Esophagus squamous epithelium (tissue), 4 donors: ENCODE data around the gene DNAJA2.

Experiments used
- POLR2A ChIP-seq, 4 donors: fragments of 450-650 bp; IDR thresholded peaks; one replicate each; pipeline ENCODE4 v1.6.1; 2017; ENCODE audit warnings: antibody characterized with exemption in 4 of 4, mild to moderate bottlenecking in 4 of 4, moderate library complexity in 3 of 4
- TF ChIP-seq, protein P1 (sequence below), 6 experiments: fragments of 450-650 bp in 4 of 6; fragments of 200-600 bp in 2 of 6; sonication (generic) in 2 of 6; IDR thresholded peaks; one replicate each; pipeline ENCODE4 v1.5.1; 2016 to 2019; ENCODE audit warnings: antibody characterized with exemption in 6 of 6, mild to moderate bottlenecking in 4 of 6, moderate library complexity in 4 of 6

DNA sequence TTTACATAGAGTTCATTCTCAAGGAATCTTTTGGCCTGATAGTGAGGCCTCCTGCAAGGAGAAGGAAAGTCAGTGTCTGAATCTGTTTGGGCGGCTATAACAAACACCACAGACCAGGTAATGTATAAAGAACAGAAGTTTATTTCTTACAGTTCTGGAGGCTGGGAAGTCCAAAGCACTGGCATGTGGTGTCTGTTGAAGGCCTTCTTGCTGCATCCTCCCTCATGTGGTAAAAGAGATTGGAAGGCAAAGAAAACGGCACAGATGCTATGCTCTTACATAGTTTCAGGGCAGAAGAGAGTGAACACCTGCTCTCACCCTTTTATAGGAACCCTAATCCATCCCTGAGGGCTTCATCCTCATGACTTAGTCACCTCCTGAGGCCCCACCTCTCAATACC, 31.2 kb upstream of the DNAJA2 start:
- TF ChIP-seq, protein P1, sequence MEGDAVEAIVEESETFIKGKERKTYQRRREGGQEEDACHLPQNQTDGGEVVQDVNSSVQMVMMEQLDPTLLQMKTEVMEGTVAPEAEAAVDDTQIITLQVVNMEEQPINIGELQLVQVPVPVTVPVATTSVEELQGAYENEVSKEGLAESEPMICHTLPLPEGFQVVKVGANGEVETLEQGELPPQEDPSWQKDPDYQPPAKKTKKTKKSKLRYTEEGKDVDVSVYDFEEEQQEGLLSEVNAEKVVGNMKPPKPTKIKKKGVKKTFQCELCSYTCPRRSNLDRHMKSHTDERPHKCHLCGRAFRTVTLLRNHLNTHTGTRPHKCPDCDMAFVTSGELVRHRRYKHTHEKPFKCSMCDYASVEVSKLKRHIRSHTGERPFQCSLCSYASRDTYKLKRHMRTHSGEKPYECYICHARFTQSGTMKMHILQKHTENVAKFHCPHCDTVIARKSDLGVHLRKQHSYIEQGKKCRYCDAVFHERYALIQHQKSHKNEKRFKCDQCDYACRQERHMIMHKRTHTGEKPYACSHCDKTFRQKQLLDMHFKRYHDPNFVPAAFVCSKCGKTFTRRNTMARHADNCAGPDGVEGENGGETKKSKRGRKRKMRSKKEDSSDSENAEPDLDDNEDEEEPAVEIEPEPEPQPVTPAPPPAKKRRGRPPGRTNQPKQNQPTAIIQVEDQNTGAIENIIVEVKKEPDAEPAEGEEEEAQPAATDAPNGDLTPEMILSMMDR (IDR thresholded peaks at IDR 0.05), result no peak
- no peak for TF ChIP-seq POLR2A (IDR thresholded peaks at IDR 0.05)
